Neural progenitor cell (in vitro differentiated cells): ENCODE data around the gene GALNT7. TPM values are rescaled to one million over a fixed set of nuclear protein-coding genes. Genes with fewer than 3 reads are reported as not detected.

Source experiments
- DNase-seq: peaks from one replicate; pipeline ENCODE4 v3.0.0-alpha.2; 2016; ENCODE audit warnings: low spot score
- H2AFZ ChIP-seq: fragments of 200-600 bp; sonication (generic); replicated peaks from 2 replicates; pipeline ENCODE4 v1.6.1; 2016; ENCODE audit warnings: antibody characterized with exemption
- H3F3A ChIP-seq: fragments of 200-600 bp; sonication (generic); 2 replicates; pipeline ENCODE4 v1.6.1; 2016; ENCODE audit warnings: antibody characterized with exemption, low read depth
- H3K27ac ChIP-seq: fragments of 200-600 bp; sonication (generic); 2 replicates; pipeline ENCODE4 v1.5.1; 2016; ENCODE audit warnings: mild to moderate bottlenecking
- H3K27me3 ChIP-seq: fragments of 200-600 bp; sonication (generic); 2 replicates; pipeline ENCODE4 v1.6.1; 2016; ENCODE audit warnings: mild to moderate bottlenecking, moderate library complexity
- H3K36me3 ChIP-seq: fragments of 200-600 bp; sonication (generic); 2 replicates; pipeline ENCODE4 v1.5.1; 2016
- H3K4me1 ChIP-seq: fragments of 200-600 bp; sonication (generic); 2 replicates; pipeline ENCODE4 v1.6.1; 2016; ENCODE audit warnings: mixed run types
- H3K4me2 ChIP-seq: fragments of 200-600 bp; sonication (generic); 2 replicates; pipeline ENCODE4 v1.6.1; 2016
- H3K4me3 ChIP-seq: fragments of 200-600 bp; sonication (generic); 2 replicates; pipeline ENCODE4 v1.5.1; 2016
- H3K79me2 ChIP-seq: fragments of 200-600 bp; sonication (generic); 2 replicates; pipeline ENCODE4 v1.6.1; 2016; ENCODE audit warnings: low read depth
- H3K9ac ChIP-seq: fragments of 200-600 bp; sonication (generic); 2 replicates; pipeline ENCODE4 v1.6.1; 2016
- H3K9me3 ChIP-seq: fragments of 200-600 bp; sonication (generic); 2 replicates; pipeline ENCODE4 v1.5.1; 2016; ENCODE audit warnings: low read depth
- H4K20me1 ChIP-seq: fragments of 200-600 bp; sonication (generic); 2 replicates; pipeline ENCODE4 v1.6.1; 2016; ENCODE audit warnings: low read depth
- H3K27ac Mint-ChIP-seq: 3 replicates; pipeline ENCODE4 v1.8.0; 2021; ENCODE audit warnings: mixed read lengths
- H3K27me3 Mint-ChIP-seq: 2 replicates; pipeline ENCODE4 v1.8.0; 2022; ENCODE audit warnings: low read depth, mild to moderate bottlenecking, inconsistent platforms, moderate library complexity, mixed read lengths; ENCODE audit not compliant: insufficient read depth
- H3K36me3 Mint-ChIP-seq: 3 replicates; pipeline ENCODE4 v1.8.0; 2021; ENCODE audit warnings: mixed read lengths
- H3K4me1 Mint-ChIP-seq: 3 replicates; pipeline ENCODE4 v1.8.0; 2021; ENCODE audit warnings: mixed read lengths
- H3K4me3 Mint-ChIP-seq: 3 replicates; pipeline ENCODE4 v1.8.0; 2021; ENCODE audit warnings: mild to moderate bottlenecking, moderate library complexity, mixed read lengths
- H3K9me3 Mint-ChIP-seq: 3 replicates; pipeline ENCODE4 v1.8.0; 2020; ENCODE audit warnings: mixed read lengths
- EZH2 ChIP-seq: fragments of 200-600 bp; sonication (generic); IDR thresholded peaks from 2 replicates; pipeline ENCODE4 v1.6.1; 2017; ENCODE audit warnings: antibody characterized with exemption, mild to moderate bottlenecking, moderate library complexity
- EZH2phosphoT487 ChIP-seq: fragments of 200-600 bp; sonication (generic); IDR thresholded peaks from 2 replicates; pipeline ENCODE4 v1.6.1; 2017; ENCODE audit warnings: antibody characterized with exemption
- total RNA-seq: library from RNA; depleted of rRNA; stranded (reverse); fragments of >200 nt; gene quantifications from 2 replicates; pipeline ENCODE4 v1.2.3, GENCODE V29; 2015; ENCODE audit warnings: low replicate concordance
- TF ChIP-seq, protein P1 (sequence below): fragments of 200-600 bp; sonication (generic); IDR thresholded peaks from 2 replicates; pipeline ENCODE4 v1.5.1; 2017; ENCODE audit warnings: antibody characterized with exemption, mild to moderate bottlenecking

The GALNT7 gene
- total RNA-seq, 1 donor from 2014 or later: 62.3 TPM

DNA sequence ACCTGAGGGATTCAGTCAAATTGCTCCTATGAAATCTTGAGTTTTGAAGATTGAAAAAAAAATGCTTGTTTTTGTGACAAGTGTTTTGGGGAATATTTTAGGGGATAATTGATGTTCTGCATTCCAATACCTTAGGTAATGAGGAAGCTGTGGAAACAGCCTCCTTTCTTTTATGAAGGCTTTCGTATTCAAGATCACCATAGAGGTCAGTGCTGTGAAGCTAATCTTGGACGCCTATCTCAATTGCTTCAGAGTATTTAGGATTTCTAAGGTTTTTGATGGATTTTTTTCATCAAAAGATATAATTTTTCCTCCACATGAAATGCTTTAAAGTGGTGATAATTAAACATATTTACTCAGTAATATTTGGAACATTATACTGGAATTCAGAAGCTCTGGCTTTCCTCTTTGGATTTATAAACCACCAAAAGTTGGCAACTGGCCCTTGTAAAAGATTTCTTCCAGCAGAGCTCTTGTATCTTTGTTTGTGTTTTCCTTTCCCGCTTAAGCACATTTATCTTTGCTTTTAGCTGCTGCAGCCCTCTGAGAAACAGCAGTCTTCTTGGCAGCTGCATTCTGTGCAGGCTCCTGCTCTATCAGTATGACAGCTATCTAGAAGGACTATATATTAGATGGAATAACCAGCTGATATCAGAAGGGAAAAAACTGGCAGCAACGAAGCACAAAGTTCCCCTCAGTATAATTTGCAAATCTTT, 101.9 kb downstream of the GALNT7 start:
- Histone ChIP-seq H3K36me3 (no peaks in the 10 kb centered on the region), H4K20me1 (no peaks in the 10 kb centered on the region), H3K9me3 (no peaks in the 10 kb centered on the region), H3K9ac (no peak overlapping the region), H3K4me3 (no peak overlapping the region), H3K27ac (no peak overlapping the region), H2AFZ (no peak overlapping the region), H3K27me3 (no peaks in the 10 kb centered on the region), H3K4me2 (no peak overlapping the region), H3K79me2 (peaks cover 51% of the 10 kb centered on the region), H3K4me1 (no peaks in the 10 kb centered on the region), H3F3A (no peaks in the 10 kb centered on the region)
- TF ChIP-seq EZH2: no peak
- no peak overlapping the region for H3K4me3 Mint-ChIP-seq
- H3K27me3 Mint-ChIP-seq: no peaks in the 10 kb centered on the region
- H3K27ac Mint-ChIP-seq: no peak overlapping the region
- H3K9me3 Mint-ChIP-seq: no peaks in the 10 kb centered on the region
- H3K36me3 Mint-ChIP-seq: peaks cover 12% of the 10 kb centered on the region
- peaks cover 4% of the 10 kb centered on the region for H3K4me1 Mint-ChIP-seq
- no peak for DNase-seq

DNA sequence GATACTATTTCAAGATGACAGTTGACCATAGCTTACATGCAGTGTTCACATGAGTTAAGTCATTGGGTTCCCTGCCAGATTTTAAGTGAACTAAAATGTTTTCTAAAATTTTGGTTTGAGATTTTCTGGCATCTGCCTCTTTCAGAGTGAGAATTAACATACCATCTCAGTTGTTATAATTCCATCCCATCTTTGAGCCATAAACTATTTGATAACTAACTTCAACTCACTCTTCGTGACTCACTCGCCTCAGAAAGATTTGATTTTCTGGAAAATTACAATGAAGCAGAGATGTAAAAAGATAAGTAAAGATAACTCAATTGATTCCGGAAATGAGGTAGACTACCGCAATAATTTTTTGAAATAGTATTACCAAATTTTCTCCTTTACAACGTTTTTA, 103.7 kb downstream of the GALNT7 start:
- Histone ChIP-seq H3K27ac (no peak overlapping the region), H3K36me3 (no peaks in the 10 kb centered on the region), H3K4me2 (no peak overlapping the region), H3K79me2 (peaks cover 42% of the 10 kb centered on the region), H3K9me3 (no peaks in the 10 kb centered on the region), H3K27me3 (no peaks in the 10 kb centered on the region), H3K4me1 (no peaks in the 10 kb centered on the region), H3K4me3 (no peak overlapping the region), H2AFZ (no peak overlapping the region), H3F3A (no peaks in the 10 kb centered on the region), H4K20me1 (no peaks in the 10 kb centered on the region), H3K9ac (no peak overlapping the region)
- DNase-seq: no peak
- Mint-ChIP-seq H3K27ac (no peak overlapping the region), H3K4me3 (no peak overlapping the region), H3K4me1 (peaks cover 4% of the 10 kb centered on the region), H3K27me3 (no peaks in the 10 kb centered on the region), H3K36me3 (peaks cover 12% of the 10 kb centered on the region), H3K9me3 (no peaks in the 10 kb centered on the region)
- TF ChIP-seq EZH2phosphoT487 (no peak), EZH2 (no peak)
- TF ChIP-seq, protein P1, sequence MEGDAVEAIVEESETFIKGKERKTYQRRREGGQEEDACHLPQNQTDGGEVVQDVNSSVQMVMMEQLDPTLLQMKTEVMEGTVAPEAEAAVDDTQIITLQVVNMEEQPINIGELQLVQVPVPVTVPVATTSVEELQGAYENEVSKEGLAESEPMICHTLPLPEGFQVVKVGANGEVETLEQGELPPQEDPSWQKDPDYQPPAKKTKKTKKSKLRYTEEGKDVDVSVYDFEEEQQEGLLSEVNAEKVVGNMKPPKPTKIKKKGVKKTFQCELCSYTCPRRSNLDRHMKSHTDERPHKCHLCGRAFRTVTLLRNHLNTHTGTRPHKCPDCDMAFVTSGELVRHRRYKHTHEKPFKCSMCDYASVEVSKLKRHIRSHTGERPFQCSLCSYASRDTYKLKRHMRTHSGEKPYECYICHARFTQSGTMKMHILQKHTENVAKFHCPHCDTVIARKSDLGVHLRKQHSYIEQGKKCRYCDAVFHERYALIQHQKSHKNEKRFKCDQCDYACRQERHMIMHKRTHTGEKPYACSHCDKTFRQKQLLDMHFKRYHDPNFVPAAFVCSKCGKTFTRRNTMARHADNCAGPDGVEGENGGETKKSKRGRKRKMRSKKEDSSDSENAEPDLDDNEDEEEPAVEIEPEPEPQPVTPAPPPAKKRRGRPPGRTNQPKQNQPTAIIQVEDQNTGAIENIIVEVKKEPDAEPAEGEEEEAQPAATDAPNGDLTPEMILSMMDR: no peak

DNA sequence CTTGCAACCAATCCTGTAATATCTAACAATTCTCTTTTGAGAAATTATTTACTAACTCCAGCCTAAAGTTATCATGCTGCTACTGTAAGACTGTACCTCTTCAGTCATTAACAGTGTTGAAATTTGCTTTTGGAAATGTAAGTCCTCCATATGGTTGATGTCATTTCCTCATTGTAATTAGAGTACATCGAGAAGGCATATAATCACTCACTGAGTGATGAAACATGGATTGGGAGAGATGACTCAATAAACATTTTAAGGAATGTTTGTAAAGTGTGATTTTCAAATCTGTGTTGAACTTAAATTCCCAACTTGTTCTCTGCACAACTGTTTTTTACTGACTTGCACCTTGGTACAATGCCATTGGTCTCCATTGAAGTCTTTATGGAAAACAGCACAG, 104.4 kb downstream of the GALNT7 start:
- Histone ChIP-seq H3K9me3 (no peaks in the 10 kb centered on the region), H3F3A (no peaks in the 10 kb centered on the region), H4K20me1 (no peaks in the 10 kb centered on the region), H3K9ac (no peak overlapping the region), H3K79me2 (peaks cover 47% of the 10 kb centered on the region), H3K4me2 (no peak overlapping the region), H3K4me1 (no peaks in the 10 kb centered on the region), H3K27me3 (no peaks in the 10 kb centered on the region), H3K4me3 (no peak overlapping the region), H3K36me3 (no peaks in the 10 kb centered on the region), H3K27ac (no peak overlapping the region), H2AFZ (no peak overlapping the region)
- TF ChIP-seq, protein P1: no peak
- TF ChIP-seq EZH2phosphoT487 (no peak), EZH2 (no peak)
- Mint-ChIP-seq H3K36me3 (peaks cover 10% of the 10 kb centered on the region), H3K27ac (no peak overlapping the region), H3K27me3 (no peaks in the 10 kb centered on the region), H3K9me3 (no peaks in the 10 kb centered on the region), H3K4me1 (no peaks in the 10 kb centered on the region), H3K4me3 (no peak overlapping the region)
- DNase-seq: no peak

DNA sequence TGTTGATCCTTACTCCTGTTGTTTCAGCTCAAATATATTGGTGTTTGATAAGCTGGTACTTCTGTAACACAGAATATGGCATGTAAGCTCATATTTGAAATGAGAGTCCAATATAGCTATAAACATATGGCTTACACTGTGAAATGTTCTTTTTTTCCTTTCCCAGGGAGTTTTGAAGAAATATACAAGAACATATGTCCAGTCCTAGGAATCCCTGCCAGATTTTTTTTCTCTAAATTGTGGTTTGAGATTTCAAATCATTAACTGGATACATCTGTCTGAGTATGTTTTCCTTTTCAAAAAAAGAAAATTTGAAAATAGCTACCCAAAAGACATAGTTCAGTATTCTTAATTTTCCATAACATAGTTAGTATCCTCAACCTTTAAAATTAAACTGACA, 105.3 kb downstream of the GALNT7 start:
- Mint-ChIP-seq H3K4me1 (no peaks in the 10 kb centered on the region), H3K27ac (no peak overlapping the region), H3K36me3 (peaks cover 8% of the 10 kb centered on the region), H3K9me3 (no peaks in the 10 kb centered on the region), H3K4me3 (no peak overlapping the region), H3K27me3 (no peaks in the 10 kb centered on the region)
- Histone ChIP-seq H3K79me2 (peaks cover 53% of the 10 kb centered on the region), H3K4me1 (no peaks in the 10 kb centered on the region), H3K27ac (no peak overlapping the region), H3K36me3 (no peaks in the 10 kb centered on the region), H2AFZ (no peak overlapping the region), H3K4me3 (no peak overlapping the region), H3K4me2 (no peak overlapping the region), H3K9ac (no peak overlapping the region), H3K27me3 (no peaks in the 10 kb centered on the region), H3K9me3 (no peaks in the 10 kb centered on the region), H4K20me1 (no peaks in the 10 kb centered on the region), H3F3A (no peaks in the 10 kb centered on the region)
- TF ChIP-seq EZH2: no peak
- no peak for TF ChIP-seq EZH2phosphoT487
- TF ChIP-seq, protein P1: no peak
- no peak for DNase-seq
